IMR-90 (cell line): Measurements from ENCODE around the gene EXOSC9. TPM values are rescaled to one million over a fixed set of nuclear protein-coding genes. Genes with fewer than 3 reads are reported as not detected.

Experiments
- ATAC-seq: fragments of 200-7000 bp; cut with Tn5 transposase; 2 replicates; pipeline ENCODE4 v1.9.1; 2020; ENCODE audit warnings: low read depth, mild to moderate bottlenecking, moderate library complexity
- BruUV-seq: library from RNA; stranded (reverse); fragments of 400-500 nt; replicated peaks from 2 replicates; lab custom pipeline; 2021; lab: Mats Ljungman, UMichigan
- CTCF ChIA-PET: fragments of 300-600 bp; formaldehyde crosslinking; extraction: SDS; loops from one replicate; lab custom pipeline; 2021; ENCODE audit warnings: antibody characterized with exemption; lab: Yijun Ruan, JAX
- POLR2A ChIA-PET: fragments of 300-600 bp; sonication (Branson Sonifier 250); formaldehyde crosslinking; loops from one replicate; lab custom pipeline; 2022; ENCODE audit warnings: antibody characterized with exemption; ENCODE audit not compliant: unreplicated experiment; lab: Charles Lee
- DNase-seq: peaks from one replicate; pipeline ENCODE4 v3.0.0; 2013
- H2AFZ ChIP-seq: replicated peaks from 2 replicates; pipeline ENCODE3; 2013; ENCODE audit warnings: low read length, mild to moderate bottlenecking; ENCODE audit not compliant: poor library complexity
- H2AK5ac ChIP-seq: 2 replicates; pipeline ENCODE4 v1.6.1; 2013; ENCODE audit warnings: low read depth, low read length, inconsistent platforms
- H2AK9ac ChIP-seq: replicated peaks from 2 replicates; pipeline ENCODE3; 2013; ENCODE audit warnings: mild to moderate bottlenecking, low read depth, low read length, moderate library complexity; ENCODE audit not compliant: poor library complexity
- H2BK120ac ChIP-seq: 2 replicates; pipeline ENCODE4 v1.6.1; 2013; ENCODE audit warnings: low read depth, low read length, inconsistent platforms
- H2BK15ac ChIP-seq: 3 replicates; pipeline ENCODE4 v1.6.1; 2013; ENCODE audit warnings: low read depth, low read length, inconsistent platforms
- H2BK20ac ChIP-seq: 2 replicates; pipeline ENCODE4 v1.6.1; 2013; ENCODE audit warnings: low read depth, mild to moderate bottlenecking, inconsistent platforms, low read length, moderate library complexity
- H2BK5ac ChIP-seq: 2 replicates; pipeline ENCODE4 v1.6.1; 2013; ENCODE audit warnings: mild to moderate bottlenecking, low read depth, low read length, inconsistent platforms; ENCODE audit not compliant: poor library complexity, severe bottlenecking
- H3K14ac ChIP-seq: replicated peaks from 2 replicates; pipeline ENCODE4 v1.6.1; 2013; ENCODE audit warnings: low read depth, low read length, inconsistent platforms
- H3K18ac ChIP-seq: 2 replicates; pipeline ENCODE4 v1.6.1; 2013; ENCODE audit warnings: low read depth, low read length, control low read depth
- H3K23ac ChIP-seq: 2 replicates; pipeline ENCODE4 v1.6.1; 2013; ENCODE audit warnings: low read depth, low read length, inconsistent platforms
- H3K27ac ChIP-seq: 2 replicates; pipeline ENCODE4 v1.5.1; 2013; ENCODE audit warnings: mild to moderate bottlenecking, control low read depth, low read length; ENCODE audit not compliant: insufficient read depth
- H3K27me3 ChIP-seq: 2 replicates; pipeline ENCODE4 v1.6.1; 2013; ENCODE audit warnings: low read length; ENCODE audit not compliant: control insufficient read depth, insufficient read depth
- H3K36me3 ChIP-seq: 2 replicates; pipeline ENCODE4 v1.6.1; 2013; ENCODE audit warnings: low read length, mixed read lengths; ENCODE audit not compliant: control insufficient read depth, insufficient read depth
- H3K4ac ChIP-seq: 2 replicates; pipeline ENCODE4 v1.6.1; 2013; ENCODE audit warnings: low read depth, low read length, inconsistent platforms
- H3K4me1 ChIP-seq: 2 replicates; pipeline ENCODE4 v1.6.1; 2013; ENCODE audit warnings: low read length, mixed read lengths; ENCODE audit not compliant: control insufficient read depth, insufficient read depth
- H3K4me2 ChIP-seq: 2 replicates; pipeline ENCODE4 v1.6.1; 2013; ENCODE audit warnings: low read depth, mild to moderate bottlenecking, control low read depth, low read length, moderate library complexity
- H3K4me3 ChIP-seq: 2 replicates; pipeline ENCODE4 v1.5.1; 2013; ENCODE audit warnings: low read depth, mild to moderate bottlenecking, control low read depth, low read length, moderate library complexity; ENCODE audit not compliant: insufficient read depth
- H3K56ac ChIP-seq: 2 replicates; pipeline ENCODE4 v1.6.1; 2013; ENCODE audit warnings: low read length, inconsistent platforms; ENCODE audit not compliant: insufficient read depth; ENCODE audit errors: extremely low read depth
- H3K79me1 ChIP-seq, 2 experiments: 2 replicates each; pipeline ENCODE4 v1.6.1; 2013; ENCODE audit warnings: low read length in 2 of 2, inconsistent platforms in 1 of 2, low read depth in 1 of 2
- H3K9ac ChIP-seq: 2 replicates; pipeline ENCODE4 v1.6.1; 2013; ENCODE audit warnings: low read depth, low read length, control low read depth
- H3K9me1 ChIP-seq: 2 replicates; pipeline ENCODE4 v1.6.1; 2013; ENCODE audit warnings: low read length, inconsistent platforms; ENCODE audit not compliant: insufficient read depth
- H3K9me3 ChIP-seq: 2 replicates; pipeline ENCODE4 v1.6.1; 2013; ENCODE audit warnings: low read length; ENCODE audit not compliant: control insufficient read depth, insufficient read depth
- H4K20me1 ChIP-seq: 2 replicates; pipeline ENCODE4 v1.6.1; 2013; ENCODE audit warnings: low read length, inconsistent platforms; ENCODE audit not compliant: insufficient read depth
- H4K5ac ChIP-seq: 2 replicates; pipeline ENCODE4 v1.6.1; 2013; ENCODE audit warnings: mild to moderate bottlenecking, low read depth, low read length, control low read depth
- H4K8ac ChIP-seq, 2 experiments: 2 replicates each; pipeline ENCODE4 v1.6.1; 2013; ENCODE audit warnings: low read depth in 2 of 2, low read length in 2 of 2, control low read depth in 1 of 2, inconsistent platforms in 1 of 2
- H4K91ac ChIP-seq: 2 replicates; pipeline ENCODE4 v1.6.1; 2013; ENCODE audit warnings: low read depth, low read length, inconsistent platforms; ENCODE audit not compliant: insufficient read depth
- SMC3 ChIP-seq: fragments of 150-350 bp; IDR thresholded peaks from 2 replicates; pipeline ENCODE4 v1.6.1; 2016; ENCODE audit warnings: low read depth, mild to moderate bottlenecking, antibody characterized with exemption, low read length, moderate library complexity
- WGBS, 2 experiments: methylation state at CpG; one replicate each; pipeline versions ENCODE4 v1.1.5 to v1.1.7; 2013; ENCODE audit warnings: missing lambda C conversion rate in 2 of 2; ENCODE audit not compliant: insufficient read length in 1 of 2; ENCODE audit errors: extremely low coverage in 2 of 2; 5-methylcytosine and 5-hydroxymethylcytosine counted together
- dilution Hi-C: fragments of 300-500 bp; cut with HindIII; formaldehyde crosslinking; loops from one replicate; pipeline ENCODE4 v1.14.3; 2018; ENCODE audit warnings: low sequenced_read_pairs; ENCODE audit not compliant: unreplicated experiment
- in situ Hi-C: fragments of 300-500 bp; cut with MboI; formaldehyde crosslinking; loops from 3 replicates; pipeline ENCODE4 v1.14.3; 2019; ENCODE audit warnings: low sequenced_read_pairs, inconsistent platforms, mixed read lengths
- intact Hi-C: fragments of 100-400 bp; cut with micrococcal nuclease; formaldehyde crosslinking; loops from 2 replicates; pipeline ENCODE4 v1.10.0; 2022
- polyA plus RNA-seq, 3 experiments: library from polyadenylated mRNA; depleted of rRNA; stranded (reverse); fragments of >200 nt; gene quantifications; 2 replicates each; pipeline ENCODE4 v1.2.3, GENCODE V29; 2012; ENCODE audit warnings: low replicate concordance in 1 of 3
- total RNA-seq: library from RNA; depleted of rRNA; stranded (reverse); fragments of >200 nt; gene quantifications from 2 replicates; pipeline ENCODE4 v1.2.3, GENCODE V29; 2012; rRNA removed

The EXOSC9 gene
- total and polyA plus RNA-seq, 2 of the 4 experiments (the other 2 are of a cell fraction), result 34.7 to 47.5 TPM

GRCh38 chr4:121863799-121864198 lies 62.7 kb downstream of the EXOSC9 start:
- no peaks in the 10 kb centered on the region for H4K20me1 ChIP-seq
- TF ChIP-seq SMC3, result no peak
- intact Hi-C loops, result no loop called here
- dilution Hi-C loops, result no loop called here
- no peak overlapping the region for H2AFZ ChIP-seq
- ChIA-PET CTCF (no interaction called here), POLR2A (no interaction called here)
- H2BK120ac ChIP-seq, result no peak overlapping the region
- no peak overlapping the region for H2AK5ac ChIP-seq
- DNase-seq, result no peak
- no peaks in the 10 kb centered on the region for H3K27me3 ChIP-seq
- no peak overlapping the region for H3K27ac ChIP-seq
- H2BK15ac ChIP-seq, result no peak overlapping the region
- BruUV-seq, result no TSS peak
- H2BK5ac ChIP-seq, result no peak overlapping the region
- H3K9ac ChIP-seq, result no peak overlapping the region
- H3K4me1 ChIP-seq, result no peaks in the 10 kb centered on the region
- no peak overlapping the region for H3K14ac ChIP-seq
- H3K56ac ChIP-seq, result no peak overlapping the region
- H2BK20ac ChIP-seq, result no peak overlapping the region
- H4K91ac ChIP-seq, result no peak overlapping the region
- H3K4ac ChIP-seq, result no peak overlapping the region
- no peaks in the 10 kb centered on the region; the same call in 1 of the 2 replicates for H3K9me1 ChIP-seq
- H3K4me3 ChIP-seq, result no peak overlapping the region
- H3K36me3 ChIP-seq, result peaks cover 9% of the 10 kb centered on the region; the same call in 1 of the 2 replicates
- no peak overlapping the region for H3K23ac ChIP-seq
- no peak overlapping the region for H4K5ac ChIP-seq
- peaks cover 6 to 15% of the 10 kb centered on the region in 2 experiments for H3K79me1 ChIP-seq
- H4K8ac ChIP-seq, result no peak overlapping the region
- H3K9me3 ChIP-seq, result no peaks in the 10 kb centered on the region
- WGBS, 2 experiments, result 80% methylated on average over 4 of the region's 7 CpGs; no CpG with 5 or more reads in 1 of the 2 experiments
- H2AK9ac ChIP-seq, result no peak overlapping the region
- no peak for ATAC-seq
- no peak overlapping the region for H3K18ac ChIP-seq
- in situ Hi-C loops, result no loop called here
- H3K4me2 ChIP-seq, result no peak overlapping the region

Other genes with a start within 250 kb of the EXOSC9 start
- gene ANXA5, start 104.3 kb upstream of the EXOSC9 start, total RNA-seq, result 780 and 1,163 TPM in 2 replicates
- 1,191 and 1,448 TPM in 2 replicates for gene ANXA5, start 104.3 kb upstream of the EXOSC9 start, polyA plus RNA-seq (2012; rRNA removed)
- gene SMIM43, start 36.2 kb upstream of the EXOSC9 start, total RNA-seq, result 1.4 TPM in 2 replicates
- gene SMIM43, start 36.2 kb upstream of the EXOSC9 start, polyA plus RNA-seq (2012; rRNA removed), result 2.0 and 2.8 TPM in 2 replicates
- 54.3 and 59.7 TPM in 2 replicates for gene CCNA2, start 22.6 kb downstream of the EXOSC9 start, total RNA-seq
- 21.3 and 22.8 TPM in 2 replicates for gene CCNA2, start 22.6 kb downstream of the EXOSC9 start, polyA plus RNA-seq (2012; rRNA removed)
- gene BBS7, start 69.2 kb downstream of the EXOSC9 start, total RNA-seq, result 29.4 and 32.3 TPM in 2 replicates
- 18.3 and 23.0 TPM in 2 replicates for gene BBS7, start 69.2 kb downstream of the EXOSC9 start, polyA plus RNA-seq (2012; rRNA removed)
- 2.5 and 2.7 TPM in 2 replicates for gene TRPC3, start 150.7 kb downstream of the EXOSC9 start, total RNA-seq
- gene TRPC3, start 150.7 kb downstream of the EXOSC9 start, polyA plus RNA-seq (2012; rRNA removed), result 1.1 and 1.2 TPM in 2 replicates